ENCODE results near the gene SAMD9.

DNA sequence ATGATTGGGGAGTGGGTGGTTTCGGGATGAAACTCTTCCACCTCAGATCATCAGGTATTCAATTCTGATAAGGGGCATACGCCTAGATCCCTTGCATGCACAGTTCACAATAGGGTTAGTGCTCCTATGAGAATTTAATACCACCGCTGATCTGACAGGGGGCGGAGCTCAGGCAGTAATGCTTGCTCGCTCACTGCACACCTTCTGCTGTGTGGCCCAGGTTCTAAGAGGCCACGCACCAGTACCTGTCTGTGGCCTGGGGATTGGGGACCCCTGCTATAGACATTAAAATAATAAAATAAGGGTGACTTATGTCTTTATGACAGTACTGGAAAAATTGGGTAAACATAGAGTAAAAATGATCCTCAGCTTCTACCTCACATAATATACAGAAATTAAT is 66.1 kb downstream of the SAMD9 start:
- TF ChIP-seq POLR2A (IDR thresholded peaks at IDR 0.05; ENCODE audit: low read depth) (no peak), POLR2AphosphoS5 (IDR thresholded peaks at IDR 0.05) (no peak), EP300 (IDR thresholded peaks at IDR 0.05) (no peak)
- TF ChIP-seq, protein P1, sequence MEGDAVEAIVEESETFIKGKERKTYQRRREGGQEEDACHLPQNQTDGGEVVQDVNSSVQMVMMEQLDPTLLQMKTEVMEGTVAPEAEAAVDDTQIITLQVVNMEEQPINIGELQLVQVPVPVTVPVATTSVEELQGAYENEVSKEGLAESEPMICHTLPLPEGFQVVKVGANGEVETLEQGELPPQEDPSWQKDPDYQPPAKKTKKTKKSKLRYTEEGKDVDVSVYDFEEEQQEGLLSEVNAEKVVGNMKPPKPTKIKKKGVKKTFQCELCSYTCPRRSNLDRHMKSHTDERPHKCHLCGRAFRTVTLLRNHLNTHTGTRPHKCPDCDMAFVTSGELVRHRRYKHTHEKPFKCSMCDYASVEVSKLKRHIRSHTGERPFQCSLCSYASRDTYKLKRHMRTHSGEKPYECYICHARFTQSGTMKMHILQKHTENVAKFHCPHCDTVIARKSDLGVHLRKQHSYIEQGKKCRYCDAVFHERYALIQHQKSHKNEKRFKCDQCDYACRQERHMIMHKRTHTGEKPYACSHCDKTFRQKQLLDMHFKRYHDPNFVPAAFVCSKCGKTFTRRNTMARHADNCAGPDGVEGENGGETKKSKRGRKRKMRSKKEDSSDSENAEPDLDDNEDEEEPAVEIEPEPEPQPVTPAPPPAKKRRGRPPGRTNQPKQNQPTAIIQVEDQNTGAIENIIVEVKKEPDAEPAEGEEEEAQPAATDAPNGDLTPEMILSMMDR (IDR thresholded peaks at IDR 0.05): no peak
